ENCODE results near the gene ZRANB1.

The ZRANB1 gene

DNA sequence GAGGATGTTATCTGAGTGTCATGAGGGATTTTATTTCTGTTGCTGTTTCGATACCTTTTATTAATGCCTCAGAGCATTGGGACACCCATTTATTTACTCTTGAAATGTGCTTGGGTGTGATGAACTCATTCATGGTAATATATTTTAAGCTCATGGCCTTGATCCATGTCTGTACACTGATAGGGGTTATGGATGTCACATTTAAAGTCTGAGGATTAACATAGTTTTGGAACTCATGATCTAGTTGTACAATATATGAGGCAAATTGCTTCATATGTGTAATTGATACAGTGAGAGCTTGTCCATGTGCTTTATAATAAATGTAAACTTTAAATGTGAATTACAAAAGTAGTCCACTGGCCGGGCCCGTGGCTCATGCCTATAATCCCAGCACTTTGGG is 23.0 kb upstream of the ZRANB1 start:
- Histone ChIP-seq H3K27ac (ENCODE audit: insufficient read depth, low read depth, low read length, poor library complexity, severe bottlenecking) (no peak overlapping the region), H3K36me3 (ENCODE audit: control insufficient read depth, insufficient read depth, low read length) (no peaks in the 10 kb centered on the region), H3K4me3 (ENCODE audit: insufficient read depth, low read depth, low read length) (no peak overlapping the region), H3K9me3 (ENCODE audit: control insufficient read depth, low read length) (no peaks in the 10 kb centered on the region), H3K4me1 (ENCODE audit: control insufficient read depth, insufficient read depth, low read length) (peaks cover 7% of the 10 kb centered on the region), H3K27me3 (ENCODE audit: control insufficient read depth, insufficient read depth, low read length, poor library complexity, severe bottlenecking) (no peaks in the 10 kb centered on the region)
- WGBS, 2 experiments: 94 to 98% methylated on average over 3 of the region's 3 CpGs

DNA sequence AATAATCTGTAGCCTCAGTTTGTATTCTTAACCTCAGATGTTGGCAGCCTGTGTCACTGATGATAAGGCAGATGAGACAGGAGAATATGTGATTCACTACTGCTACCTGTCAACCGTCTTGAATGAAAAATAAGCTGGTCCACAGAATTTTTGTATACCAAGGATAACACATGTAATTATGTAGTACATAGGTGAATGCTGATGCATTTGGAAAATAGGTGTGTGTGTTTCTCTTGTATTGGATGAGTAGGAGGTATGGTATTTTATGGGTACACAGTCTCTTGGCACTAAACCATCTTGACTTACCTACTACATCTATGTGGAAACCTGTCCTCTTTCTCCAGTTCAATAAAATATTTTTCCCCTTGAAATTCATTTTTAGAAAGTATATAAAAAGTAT is 20.7 kb upstream of the ZRANB1 start:
- Histone ChIP-seq H3K36me3 (ENCODE audit: control insufficient read depth, insufficient read depth, low read length) (no peaks in the 10 kb centered on the region), H3K27ac (ENCODE audit: insufficient read depth, low read depth, low read length, poor library complexity, severe bottlenecking) (no peak overlapping the region), H3K9me3 (ENCODE audit: control insufficient read depth, low read length) (no peaks in the 10 kb centered on the region), H3K4me1 (ENCODE audit: control insufficient read depth, insufficient read depth, low read length) (no peaks in the 10 kb centered on the region), H3K4me3 (ENCODE audit: insufficient read depth, low read depth, low read length) (no peak overlapping the region), H3K27me3 (ENCODE audit: control insufficient read depth, insufficient read depth, low read length, poor library complexity, severe bottlenecking) (no peaks in the 10 kb centered on the region)
- WGBS, 2 experiments: 94 to 100% methylated on average over 1 of the region's 1 CpG

DNA sequence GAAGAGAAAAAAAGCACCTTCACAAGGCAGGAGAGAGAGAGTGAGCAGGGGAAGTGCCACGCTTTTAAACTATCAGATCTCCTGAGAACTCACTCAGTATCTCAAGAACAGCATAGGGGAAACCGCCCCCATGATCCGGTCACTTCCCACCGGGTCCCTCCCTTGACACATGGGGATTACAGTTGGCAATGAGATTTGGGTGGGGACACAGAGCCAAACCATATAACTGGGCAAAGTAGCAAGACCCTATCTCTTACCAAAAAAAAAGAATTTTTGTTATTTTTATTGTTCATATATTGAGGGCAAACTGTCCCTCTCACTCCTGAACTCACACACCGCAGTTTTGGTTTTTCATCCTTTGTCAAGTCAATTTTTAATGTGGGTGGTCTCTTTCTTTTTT is 18.2 kb upstream of the ZRANB1 start:
- Histone ChIP-seq H3K27me3 (ENCODE audit: control insufficient read depth, insufficient read depth, low read length, poor library complexity, severe bottlenecking) (no peaks in the 10 kb centered on the region), H3K4me3 (ENCODE audit: insufficient read depth, low read depth, low read length) (no peak overlapping the region), H3K36me3 (ENCODE audit: control insufficient read depth, insufficient read depth, low read length) (no peaks in the 10 kb centered on the region), H3K9me3 (ENCODE audit: control insufficient read depth, low read length) (no peaks in the 10 kb centered on the region), H3K27ac (ENCODE audit: insufficient read depth, low read depth, low read length, poor library complexity, severe bottlenecking) (no peak overlapping the region), H3K4me1 (ENCODE audit: control insufficient read depth, insufficient read depth, low read length) (no peaks in the 10 kb centered on the region)
- WGBS, 2 experiments: 87 to 92% methylated on average over 5 of the region's 5 CpGs

DNA sequence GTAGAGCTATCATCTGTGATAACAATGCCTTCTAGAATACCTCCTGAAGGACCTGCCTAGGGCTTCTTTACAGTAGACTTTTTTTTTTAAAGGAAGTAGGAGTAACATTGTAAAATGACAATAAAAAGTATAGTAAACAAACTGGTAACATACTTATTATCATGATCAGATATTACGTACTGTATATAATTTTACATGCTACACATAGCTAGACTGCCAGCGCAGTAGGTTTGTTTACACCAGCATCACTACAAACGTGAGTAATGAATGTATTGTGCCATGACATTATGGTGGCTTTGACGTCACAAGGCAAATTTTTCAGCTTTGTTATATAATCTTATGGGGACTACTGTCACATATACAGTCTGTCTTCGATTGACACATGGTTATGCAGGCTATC is 15.4 kb upstream of the ZRANB1 start:
- Histone ChIP-seq H3K4me1 (ENCODE audit: control insufficient read depth, insufficient read depth, low read length) (no peaks in the 10 kb centered on the region), H3K36me3 (ENCODE audit: control insufficient read depth, insufficient read depth, low read length) (no peaks in the 10 kb centered on the region), H3K27ac (ENCODE audit: insufficient read depth, low read depth, low read length, poor library complexity, severe bottlenecking) (no peak overlapping the region), H3K27me3 (ENCODE audit: control insufficient read depth, insufficient read depth, low read length, poor library complexity, severe bottlenecking) (no peaks in the 10 kb centered on the region), H3K9me3 (ENCODE audit: control insufficient read depth, low read length) (no peaks in the 10 kb centered on the region), H3K4me3 (ENCODE audit: insufficient read depth, low read depth, low read length) (no peak overlapping the region)
- WGBS, 2 experiments: 93 to 96% methylated on average over 5 of the region's 5 CpGs

DNA sequence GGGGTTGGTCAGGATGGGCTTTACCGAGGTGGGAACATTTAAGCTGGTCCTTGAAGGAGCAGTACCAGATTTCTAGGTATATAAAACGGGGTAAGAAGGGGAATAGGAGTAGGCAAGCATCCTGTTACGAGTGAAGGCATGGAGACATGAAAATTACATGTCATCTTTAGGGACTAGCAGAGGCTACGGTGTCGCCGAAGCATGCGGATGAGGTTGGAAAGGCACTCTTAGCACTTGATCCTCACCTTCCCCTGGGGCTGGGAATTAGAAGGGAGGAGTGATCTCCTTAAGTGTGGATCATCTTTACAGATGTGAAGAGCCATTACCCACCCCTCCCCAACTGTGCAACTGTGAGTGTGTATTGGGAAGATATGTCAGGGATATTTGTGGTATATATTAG is 13.8 kb upstream of the ZRANB1 start:
- H3K4me1 ChIP-seq (ENCODE audit: control insufficient read depth, insufficient read depth, low read length): no peaks in the 10 kb centered on the region
- 92 to 96% methylated on average over 7 of the region's 7 CpGs for WGBS, 2 experiments

DNA sequence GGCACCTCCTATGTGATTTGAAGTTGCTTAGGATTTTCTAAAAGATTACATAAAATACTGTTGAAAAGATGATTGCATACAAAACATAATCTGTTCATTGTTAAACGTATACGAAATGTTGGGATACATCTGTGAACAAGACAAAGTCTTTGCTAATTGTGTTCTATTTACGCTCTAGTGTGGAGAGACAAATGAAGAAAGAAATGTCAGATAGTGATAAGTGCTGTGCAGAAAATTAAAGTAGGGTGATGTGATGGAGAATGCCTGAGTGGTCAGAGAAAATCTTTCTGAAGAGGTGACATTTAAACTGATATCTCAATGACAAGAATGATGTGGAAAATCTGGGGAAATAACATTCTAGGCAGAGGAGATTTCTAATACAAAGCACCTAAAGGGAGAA is 13.4 kb upstream of the ZRANB1 start:
- H3K27me3 ChIP-seq (ENCODE audit: control insufficient read depth, insufficient read depth, low read length, poor library complexity, severe bottlenecking): no peaks in the 10 kb centered on the region
- H3K4me3 ChIP-seq (ENCODE audit: insufficient read depth, low read depth, low read length): no peak overlapping the region
- H3K9me3 ChIP-seq (ENCODE audit: control insufficient read depth, low read length): no peaks in the 10 kb centered on the region
- WGBS, 2 experiments: 98% methylated on average over 3 of the region's 3 CpGs
- H3K27ac ChIP-seq (ENCODE audit: insufficient read depth, low read depth, low read length, poor library complexity, severe bottlenecking): no peak overlapping the region
- H3K36me3 ChIP-seq (ENCODE audit: control insufficient read depth, insufficient read depth, low read length): no peaks in the 10 kb centered on the region
- no peaks in the 10 kb centered on the region for H3K4me1 ChIP-seq (ENCODE audit: control insufficient read depth, insufficient read depth, low read length)

More for the DNA sequence above, 13.8 kb upstream of the ZRANB1 start:
- no peaks in the 10 kb centered on the region for H3K27me3 ChIP-seq (ENCODE audit: control insufficient read depth, insufficient read depth, low read length, poor library complexity, severe bottlenecking)
- H3K27ac ChIP-seq (ENCODE audit: insufficient read depth, low read depth, low read length, poor library complexity, severe bottlenecking): no peak overlapping the region
- no peaks in the 10 kb centered on the region for H3K9me3 ChIP-seq (ENCODE audit: control insufficient read depth, low read length)
- H3K36me3 ChIP-seq (ENCODE audit: control insufficient read depth, insufficient read depth, low read length): no peaks in the 10 kb centered on the region
- H3K4me3 ChIP-seq (ENCODE audit: insufficient read depth, low read depth, low read length): no peak overlapping the region

DNA sequence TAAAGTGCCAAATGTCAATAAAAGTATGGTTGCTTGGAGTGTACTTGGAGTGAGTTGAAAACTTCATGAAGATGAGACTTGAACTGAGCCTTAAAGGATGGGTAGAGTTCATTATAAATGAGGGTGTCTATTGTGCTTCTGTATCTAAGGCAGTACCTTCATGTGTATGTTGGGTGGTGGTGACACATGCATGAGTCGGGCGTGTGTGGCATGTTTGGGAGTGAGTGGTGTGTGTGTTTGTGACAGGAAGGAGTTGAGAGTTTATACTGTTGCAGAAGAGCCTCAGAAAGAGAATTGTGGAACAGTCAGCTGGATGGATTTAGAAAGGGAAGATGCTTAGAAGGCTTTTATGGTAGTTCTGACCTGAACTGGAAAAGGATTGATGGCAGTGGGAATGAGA is 6.0 kb upstream of the ZRANB1 start:
- H3K36me3 ChIP-seq (ENCODE audit: control insufficient read depth, insufficient read depth, low read length): no peaks in the 10 kb centered on the region
- H3K27ac ChIP-seq (ENCODE audit: insufficient read depth, low read depth, low read length, poor library complexity, severe bottlenecking): no peak overlapping the region
- WGBS, 2 experiments: 95 to 96% methylated on average over 2 of the region's 2 CpGs
- H3K4me3 ChIP-seq (ENCODE audit: insufficient read depth, low read depth, low read length): no peak overlapping the region
- no peaks in the 10 kb centered on the region for H3K27me3 ChIP-seq (ENCODE audit: control insufficient read depth, insufficient read depth, low read length, poor library complexity, severe bottlenecking)
- H3K4me1 ChIP-seq (ENCODE audit: control insufficient read depth, insufficient read depth, low read length): no peaks in the 10 kb centered on the region
- H3K9me3 ChIP-seq (ENCODE audit: control insufficient read depth, low read length): no peaks in the 10 kb centered on the region

DNA sequence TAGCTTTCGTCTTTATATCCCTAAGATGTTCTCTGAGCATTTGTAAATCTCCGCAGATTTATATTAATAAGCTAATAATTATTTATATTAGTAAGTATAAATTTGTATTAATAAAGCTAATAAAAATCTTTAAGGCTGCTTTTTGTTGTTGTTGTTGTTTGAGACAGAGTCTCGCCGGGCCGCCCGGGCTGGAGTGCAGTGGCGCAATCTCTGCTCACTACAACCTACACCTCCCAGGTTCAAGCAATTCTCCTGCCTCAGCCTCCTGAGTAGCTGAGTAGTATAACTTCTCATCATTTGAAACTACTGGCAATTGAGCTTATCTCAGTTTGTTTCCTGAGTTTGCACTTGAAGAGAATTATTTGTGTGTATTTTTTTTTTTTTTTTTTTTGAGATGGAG is 5.1 kb upstream of the ZRANB1 start:
- H3K4me1 ChIP-seq (ENCODE audit: control insufficient read depth, insufficient read depth, low read length): no peaks in the 10 kb centered on the region
- WGBS, 2 experiments: 98% methylated on average over 5 of the region's 7 CpGs
- H3K9me3 ChIP-seq (ENCODE audit: control insufficient read depth, low read length): no peaks in the 10 kb centered on the region
- H3K4me3 ChIP-seq (ENCODE audit: insufficient read depth, low read depth, low read length): no peak overlapping the region
- no peaks in the 10 kb centered on the region for H3K36me3 ChIP-seq (ENCODE audit: control insufficient read depth, insufficient read depth, low read length)
- H3K27me3 ChIP-seq (ENCODE audit: control insufficient read depth, insufficient read depth, low read length, poor library complexity, severe bottlenecking): no peaks in the 10 kb centered on the region
- no peak overlapping the region for H3K27ac ChIP-seq (ENCODE audit: insufficient read depth, low read depth, low read length, poor library complexity, severe bottlenecking)

DNA sequence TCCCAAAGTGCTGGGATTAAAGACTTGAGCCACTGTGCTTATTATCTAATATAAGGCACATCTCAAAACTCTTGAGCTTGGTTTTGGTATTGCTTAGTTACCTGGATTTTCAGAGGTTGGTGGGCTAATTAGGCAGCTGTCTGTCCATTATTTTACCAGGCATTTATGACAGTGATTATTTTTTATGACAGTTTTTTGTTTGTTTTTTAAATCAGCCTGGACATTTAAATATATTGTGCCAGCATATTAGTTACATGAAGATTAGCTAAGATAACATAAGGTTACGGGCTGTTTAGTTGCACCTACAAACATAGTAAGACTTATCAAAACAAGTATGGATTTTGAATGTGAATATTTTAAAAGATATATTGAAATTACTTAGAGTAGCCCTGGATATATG is 2.6 kb upstream of the ZRANB1 start:
- WGBS, 2 experiments: 33% methylated on average over 1 of the region's 1 CpG; no CpG with 5 or more reads in 1 of the 2 experiments
- no peak overlapping the region for H3K4me3 ChIP-seq (ENCODE audit: insufficient read depth, low read depth, low read length)
- H3K4me1 ChIP-seq (ENCODE audit: control insufficient read depth, insufficient read depth, low read length): no peaks in the 10 kb centered on the region
- no peak overlapping the region for H3K27ac ChIP-seq (ENCODE audit: insufficient read depth, low read depth, low read length, poor library complexity, severe bottlenecking)
- no peaks in the 10 kb centered on the region for H3K9me3 ChIP-seq (ENCODE audit: control insufficient read depth, low read length)
- no peaks in the 10 kb centered on the region for H3K27me3 ChIP-seq (ENCODE audit: control insufficient read depth, insufficient read depth, low read length, poor library complexity, severe bottlenecking)
- no peaks in the 10 kb centered on the region for H3K36me3 ChIP-seq (ENCODE audit: control insufficient read depth, insufficient read depth, low read length)

DNA sequence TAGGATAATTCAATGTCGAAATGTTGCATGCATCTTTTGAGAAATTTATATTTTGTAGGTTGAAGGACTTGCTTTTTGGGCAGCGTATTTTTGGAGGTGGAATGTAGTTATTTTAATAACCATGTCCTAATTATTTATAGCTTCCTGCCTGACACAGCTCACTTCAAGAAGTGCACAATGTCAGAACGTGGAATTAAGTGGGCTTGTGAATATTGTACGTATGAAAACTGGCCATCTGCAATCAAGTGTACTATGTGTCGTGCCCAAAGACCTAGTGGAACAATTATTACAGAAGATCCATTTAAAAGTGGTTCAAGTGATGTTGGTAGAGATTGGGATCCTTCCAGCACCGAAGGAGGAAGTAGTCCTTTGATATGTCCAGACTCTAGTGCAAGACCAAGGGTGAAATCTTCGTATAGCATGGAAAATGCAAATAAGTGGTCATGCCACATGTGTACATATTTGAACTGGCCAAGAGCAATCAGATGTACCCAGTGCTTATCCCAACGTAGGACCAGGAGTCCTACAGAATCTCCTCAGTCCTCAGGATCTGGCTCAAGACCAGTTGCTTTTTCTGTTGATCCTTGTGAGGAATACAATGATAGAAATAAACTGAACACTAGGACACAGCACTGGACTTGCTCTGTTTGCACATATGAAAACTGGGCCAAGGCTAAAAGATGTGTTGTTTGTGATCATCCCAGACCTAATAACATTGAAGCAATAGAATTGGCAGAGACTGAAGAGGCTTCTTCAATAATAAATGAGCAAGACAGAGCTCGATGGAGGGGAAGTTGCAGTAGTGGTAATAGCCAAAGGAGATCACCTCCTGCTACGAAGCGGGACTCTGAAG is 620 bp downstream of the ZRANB1 start:
- no peaks in the 10 kb centered on the region for H3K36me3 ChIP-seq (ENCODE audit: control insufficient read depth, insufficient read depth, low read length)
- no peaks in the 10 kb centered on the region for H3K27me3 ChIP-seq (ENCODE audit: control insufficient read depth, insufficient read depth, low read length, poor library complexity, severe bottlenecking)
- no peak overlapping the region for H3K4me3 ChIP-seq (ENCODE audit: insufficient read depth, low read depth, low read length)
- H3K27ac ChIP-seq (ENCODE audit: insufficient read depth, low read depth, low read length, poor library complexity, severe bottlenecking): no peak overlapping the region
- 93 to 96% methylated on average over 11 of the region's 11 CpGs for WGBS, 2 experiments
- H3K4me1 ChIP-seq (ENCODE audit: control insufficient read depth, insufficient read depth, low read length): no peaks in the 10 kb centered on the region
- no peaks in the 10 kb centered on the region for H3K9me3 ChIP-seq (ENCODE audit: control insufficient read depth, low read length)
